HG02938 (cell line): Measurements from ENCODE around the gene SLC19A2.
"Not testable (repeated sequence)": the region's sequence is repeated elsewhere in the genome, so short reads cannot be mapped to it uniquely, and the experiment has no call there.

Experiments used
- ATAC-seq: cut with Tn5 transposase; IDR thresholded peaks from one replicate; pipeline ENCODE4 v1.9.1; 2021; ENCODE audit warnings: mild to moderate bottlenecking, moderate library complexity; ENCODE audit not compliant: unreplicated experiment

The SLC19A2 gene

DNA sequence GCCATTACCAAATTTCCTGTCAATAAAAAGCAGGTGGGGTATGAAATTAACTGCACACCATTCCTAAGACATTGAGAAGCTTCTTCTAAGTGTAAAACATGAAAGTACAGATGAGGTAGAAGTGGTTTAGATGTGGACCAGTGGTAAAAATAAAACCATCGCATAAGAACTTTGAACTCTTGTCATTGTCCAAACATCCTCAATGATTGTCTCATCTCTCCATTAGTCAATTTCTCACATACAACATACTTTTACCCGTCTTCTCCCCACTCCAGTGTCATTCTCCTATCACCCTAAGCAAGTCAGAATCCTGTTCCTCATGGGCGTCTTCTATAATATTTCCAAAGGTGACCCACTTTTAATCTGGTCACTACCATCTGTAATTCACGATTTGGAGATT lies 24.3 kb upstream of the SLC19A2 start:
- ATAC-seq: no peak

DNA sequence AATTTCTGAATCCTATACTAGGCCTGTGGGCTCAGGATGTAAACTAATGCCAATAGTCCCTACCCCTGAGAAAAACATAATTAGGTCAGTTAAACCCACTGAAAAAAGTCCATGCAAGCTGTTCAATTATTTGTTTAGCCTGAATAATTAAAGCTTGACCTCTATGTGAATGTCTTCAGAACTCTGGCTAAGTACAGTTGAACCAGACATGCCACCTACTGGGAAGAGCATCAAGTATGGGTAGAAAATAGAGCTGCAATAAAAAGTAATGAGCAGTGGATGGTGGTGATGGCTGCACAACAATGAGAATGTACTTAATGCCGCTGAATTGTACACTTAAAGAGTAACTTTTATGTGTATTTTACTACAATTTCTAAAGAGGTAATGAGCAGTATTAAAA lies 23.6 kb upstream of the SLC19A2 start:
- ATAC-seq: no peak

DNA sequence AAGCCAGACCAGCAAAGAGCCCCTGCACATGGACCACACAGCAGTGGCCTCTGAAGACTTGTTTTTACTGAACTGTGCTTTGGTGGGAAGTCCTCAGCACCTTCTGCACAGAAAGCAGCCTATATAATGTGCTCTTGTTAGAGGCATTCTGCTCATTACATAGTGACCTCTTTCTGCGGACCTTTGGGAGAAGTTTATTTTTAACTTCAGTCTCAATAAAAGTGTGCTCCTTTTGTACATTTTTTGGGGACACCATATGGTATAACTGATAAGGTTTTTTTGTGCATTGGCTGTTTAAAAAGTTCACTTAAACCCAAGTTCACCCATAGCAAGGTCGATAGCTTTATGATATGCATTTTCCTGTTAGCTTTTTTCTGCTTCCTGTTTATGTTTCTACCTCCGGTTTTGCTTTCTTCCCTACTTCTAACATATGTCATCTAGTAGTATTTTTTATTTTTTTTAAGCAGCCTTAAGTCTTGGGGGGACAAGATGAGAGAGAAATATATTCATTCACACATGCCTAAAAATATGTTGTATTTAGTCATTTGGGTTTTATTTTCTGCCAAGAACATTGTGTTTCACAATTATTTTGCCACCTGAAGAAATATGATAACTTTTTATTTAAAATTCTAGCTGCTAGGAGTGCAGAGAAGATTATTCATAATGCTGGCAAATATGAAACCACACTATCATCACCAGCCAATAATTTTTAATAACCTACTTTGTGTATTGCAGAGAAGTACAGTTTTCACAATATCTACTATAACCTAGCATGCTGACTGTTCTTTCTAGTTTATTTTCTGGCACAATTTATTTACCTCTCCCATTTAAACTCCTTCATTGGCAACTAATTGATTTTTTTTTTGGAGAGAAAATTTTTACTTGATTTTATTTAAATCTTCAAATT lies 22.9 kb upstream of the SLC19A2 start:
- ATAC-seq: no peak

DNA sequence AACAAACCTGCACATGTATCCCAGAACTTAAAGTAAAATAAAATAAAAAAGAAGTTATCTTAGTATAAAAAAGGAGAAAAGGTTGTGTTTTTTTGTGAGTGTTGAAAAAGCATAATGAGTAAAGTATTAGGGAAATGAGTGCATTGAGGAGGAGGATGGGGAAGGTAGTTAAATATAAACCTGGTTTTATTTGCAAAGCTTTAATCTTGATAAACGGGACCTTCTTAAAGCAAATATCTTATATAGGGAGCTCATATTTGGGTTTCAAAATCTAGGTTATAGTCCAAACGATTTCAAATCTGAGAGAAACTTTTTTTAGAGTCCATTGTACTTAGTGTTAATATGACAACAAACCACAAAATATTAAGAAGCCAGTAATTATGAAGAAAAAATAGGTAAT lies 21.7 kb upstream of the SLC19A2 start:
- no peak for ATAC-seq

DNA sequence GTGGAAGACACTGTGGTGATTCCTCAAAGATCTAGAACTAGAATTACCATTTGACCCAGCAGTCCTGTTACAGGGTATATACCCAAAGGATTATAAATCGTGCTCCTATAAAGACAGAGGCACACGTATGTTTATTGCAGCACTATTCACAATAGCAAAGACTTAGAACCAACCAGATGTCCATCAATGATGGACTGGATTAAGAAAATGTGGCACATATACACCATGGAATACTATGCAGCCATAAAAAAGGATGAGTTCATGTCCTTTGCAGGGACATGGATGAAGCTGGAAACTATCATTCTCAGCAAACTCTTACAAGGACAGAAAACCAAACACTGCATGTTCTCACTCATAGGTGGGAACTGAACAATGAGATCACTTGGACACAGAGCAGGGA lies 17.9 kb upstream of the SLC19A2 start:
- ATAC-seq: not testable (repeated sequence)

DNA sequence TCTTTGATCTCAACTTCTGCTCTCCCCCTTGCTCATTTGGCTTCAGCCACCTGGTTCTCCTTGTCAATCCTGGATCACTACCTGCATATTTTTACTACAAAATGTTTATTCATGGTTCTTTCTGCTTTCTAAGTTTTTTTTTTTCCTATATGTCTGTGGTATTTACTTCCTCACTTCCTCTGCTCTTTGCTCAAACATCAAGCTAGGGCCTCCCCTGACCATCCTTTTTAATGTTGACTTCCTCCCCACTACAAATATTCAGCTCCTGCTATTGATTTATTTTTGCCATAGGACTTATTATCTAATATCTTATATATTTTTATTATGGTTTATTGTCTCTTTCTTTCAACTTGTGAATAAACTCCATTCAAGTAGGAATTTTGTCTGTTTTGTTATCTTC lies 14.1 kb upstream of the SLC19A2 start:
- ATAC-seq: no peak

DNA sequence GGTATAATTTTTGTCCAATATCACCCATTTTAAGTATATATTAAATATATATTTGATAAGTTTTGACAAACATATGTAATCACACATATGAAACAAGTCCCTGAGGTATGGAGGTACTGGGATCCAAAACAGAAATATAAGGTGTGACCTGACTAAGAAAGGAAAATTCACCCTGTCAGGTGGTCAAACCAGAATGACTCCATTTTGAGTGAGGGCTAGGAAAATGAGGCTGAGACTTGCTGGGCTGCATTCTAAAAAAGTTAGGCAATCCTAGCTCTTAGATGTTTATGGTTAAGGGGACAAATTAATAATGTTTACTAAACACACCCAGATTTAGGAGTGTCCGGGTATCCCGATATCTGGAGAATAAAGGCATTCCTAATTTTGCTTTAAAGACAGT lies 11.6 kb upstream of the SLC19A2 start:
- ATAC-seq: no peak

DNA sequence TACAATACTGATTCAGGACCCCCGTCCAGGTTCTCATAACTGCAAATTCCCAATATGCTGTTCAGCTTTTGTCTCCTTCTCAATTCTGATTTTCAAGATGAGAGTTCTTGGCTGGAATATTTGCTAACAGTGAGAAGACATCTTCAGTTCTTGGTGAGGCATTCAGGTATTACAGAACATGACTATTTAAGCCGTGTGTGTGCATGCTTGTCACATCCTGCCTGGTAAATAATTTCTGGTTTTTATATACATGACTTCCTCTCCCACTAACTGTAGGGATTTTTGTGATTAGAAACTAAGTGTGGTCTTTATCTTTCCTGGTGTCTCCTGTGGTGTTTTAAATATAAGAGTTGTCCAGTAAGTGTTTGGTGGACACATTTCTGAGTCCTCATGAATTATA lies 10.2 kb upstream of the SLC19A2 start:
- no peak for ATAC-seq

DNA sequence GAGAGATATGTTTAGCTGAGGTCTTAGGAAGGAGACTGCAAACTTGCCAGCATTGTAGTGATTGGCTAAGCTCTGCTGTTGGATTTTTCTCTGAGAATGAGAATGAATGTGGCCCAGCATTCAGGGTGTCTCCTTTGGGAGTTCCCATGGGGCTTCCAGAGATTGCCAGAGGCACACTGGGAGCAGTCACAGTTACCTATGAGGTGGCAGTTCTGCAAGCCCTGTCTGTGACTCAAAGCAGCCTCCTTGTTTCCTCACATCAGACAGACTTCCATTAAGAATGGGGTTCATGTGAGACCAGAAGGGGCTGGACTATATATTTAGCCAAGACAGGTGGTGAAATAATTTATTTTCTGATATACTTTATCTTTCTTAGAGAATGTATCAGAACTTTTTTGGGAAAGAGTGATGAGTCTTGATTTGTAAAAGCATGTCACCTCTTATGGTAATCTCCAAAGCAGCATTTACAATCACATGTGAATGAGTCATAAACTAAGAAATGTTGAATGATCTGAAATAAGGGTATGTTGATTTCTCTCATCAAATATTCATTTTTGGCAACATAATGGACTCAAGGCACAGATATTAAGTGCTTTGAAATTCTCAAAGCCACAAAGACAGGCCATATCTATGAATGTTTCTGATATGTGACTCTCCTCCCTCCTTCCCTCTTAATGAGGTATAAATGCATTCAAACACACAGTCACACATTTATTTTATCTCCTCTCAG lies 9.5 kb upstream of the SLC19A2 start:
- ATAC-seq: no peak

DNA sequence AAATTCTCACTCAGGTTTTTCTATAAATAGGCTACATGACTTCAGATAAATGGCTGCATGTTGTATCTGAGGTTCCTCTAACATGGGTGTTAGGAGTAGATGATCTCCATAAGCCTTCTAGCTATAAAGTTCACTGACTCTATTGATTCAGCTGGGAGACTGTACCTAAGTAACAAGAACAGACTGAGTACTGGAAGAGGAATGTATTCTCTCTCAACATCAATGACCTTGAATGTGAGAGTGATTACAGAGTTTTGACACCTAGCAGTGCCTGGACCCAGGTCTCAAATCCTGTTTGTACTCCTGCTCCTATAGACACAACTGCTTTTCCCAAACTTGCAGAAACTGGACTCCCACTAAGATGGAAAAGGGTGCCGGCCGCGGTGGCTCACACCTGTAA lies 8.6 kb upstream of the SLC19A2 start:
- ATAC-seq: no peak

DNA sequence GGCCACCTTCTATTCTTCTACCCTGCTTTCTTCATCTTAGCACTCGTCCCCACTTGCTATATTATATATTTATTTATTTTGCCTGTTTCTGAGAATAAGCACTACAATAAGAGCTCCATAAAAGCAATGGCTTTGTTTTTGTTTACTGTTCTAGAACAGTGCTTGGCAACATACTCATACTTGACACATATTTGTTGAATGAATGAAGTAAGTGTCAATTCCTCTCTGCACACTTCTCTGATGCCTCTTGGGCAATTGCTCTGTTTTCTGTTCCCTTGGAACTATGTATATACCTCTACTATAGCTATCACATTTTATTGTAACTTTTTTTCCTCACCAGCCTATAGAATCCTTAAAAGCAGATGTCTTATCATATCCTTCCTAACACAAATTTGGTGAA lies 7.5 kb upstream of the SLC19A2 start:
- no peak for ATAC-seq

DNA sequence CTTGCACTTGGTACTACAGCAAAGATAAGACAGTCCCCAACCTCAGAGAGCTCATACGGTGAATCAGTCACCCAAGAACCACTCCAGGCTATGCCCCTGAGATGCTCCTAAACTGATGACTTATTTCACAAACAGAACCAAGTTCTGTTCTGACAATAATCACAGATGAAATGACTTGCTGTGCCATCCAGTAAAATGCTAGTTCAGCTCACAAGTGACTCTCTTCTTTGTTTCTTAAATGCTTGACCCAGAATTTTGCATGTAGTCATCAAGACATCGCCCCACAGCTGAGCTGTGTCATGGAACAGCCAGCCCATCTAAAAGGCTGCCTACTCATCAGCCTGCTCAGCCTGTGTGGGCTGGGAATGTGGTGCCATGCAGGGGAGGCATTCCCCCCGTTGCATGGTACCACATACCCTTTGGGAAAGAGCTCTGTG lies 6.1 kb upstream of the SLC19A2 start:
- peak; percentile 70 for ATAC-seq

DNA sequence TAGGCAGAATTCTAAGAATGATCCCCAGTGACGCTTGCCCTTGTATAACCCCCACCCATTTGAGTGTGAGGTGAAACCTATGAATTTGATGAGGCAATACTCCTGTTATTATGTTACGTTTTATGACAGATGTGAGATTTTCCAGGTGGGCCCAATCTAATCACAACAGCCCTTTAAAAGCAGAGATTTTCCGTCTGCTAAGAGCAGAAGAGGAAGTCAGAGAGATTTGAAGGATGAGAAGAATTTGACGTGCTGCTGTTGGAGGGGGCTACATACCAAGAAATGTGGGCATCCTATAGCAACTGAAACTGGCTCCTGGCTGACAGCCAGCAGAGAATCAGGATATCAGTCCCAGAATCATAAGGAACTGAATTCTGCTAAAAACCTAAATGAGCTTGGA lies 2.4 kb upstream of the SLC19A2 start:
- ATAC-seq: no peak

DNA sequence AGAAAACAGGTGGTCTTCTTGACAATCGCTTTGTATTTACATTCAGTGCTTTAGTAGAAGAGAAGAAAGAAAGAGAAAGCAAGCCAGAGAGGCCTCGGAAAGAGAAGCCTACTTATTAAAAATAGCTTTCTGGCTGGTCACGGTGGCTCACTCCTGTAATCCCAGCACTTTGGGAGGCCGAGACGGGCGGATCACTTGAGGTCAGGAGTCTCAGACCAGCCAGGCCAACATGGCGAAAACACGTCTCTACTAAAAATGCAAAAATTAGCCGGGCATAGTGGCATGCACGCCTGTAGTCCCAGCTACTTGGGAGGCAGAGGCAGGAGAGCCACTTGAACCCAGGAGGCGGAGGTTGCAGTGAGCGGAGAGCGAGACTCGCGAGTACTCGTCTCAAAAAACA lies 1.8 kb upstream of the SLC19A2 start:
- ATAC-seq: no peak

DNA sequence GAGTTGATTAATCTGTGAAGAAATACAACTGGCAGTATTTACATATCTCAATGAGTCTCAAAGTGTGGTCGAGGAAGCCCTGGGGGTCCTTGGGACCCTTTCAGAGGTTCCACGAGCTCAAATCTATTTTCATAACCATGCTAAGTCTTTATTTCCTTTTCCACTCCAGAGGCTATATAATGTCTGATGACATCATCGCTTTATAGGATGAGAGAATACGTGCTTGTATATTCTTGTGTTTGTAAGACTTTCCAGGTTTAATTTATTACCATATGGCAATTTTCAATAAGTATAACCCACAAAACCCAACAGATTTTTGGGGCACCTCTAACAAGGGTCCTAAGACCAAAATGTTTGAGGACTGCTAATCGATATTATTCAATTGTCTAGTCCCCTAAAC lies 1.4 kb upstream of the SLC19A2 start:
- ATAC-seq: no peak

DNA sequence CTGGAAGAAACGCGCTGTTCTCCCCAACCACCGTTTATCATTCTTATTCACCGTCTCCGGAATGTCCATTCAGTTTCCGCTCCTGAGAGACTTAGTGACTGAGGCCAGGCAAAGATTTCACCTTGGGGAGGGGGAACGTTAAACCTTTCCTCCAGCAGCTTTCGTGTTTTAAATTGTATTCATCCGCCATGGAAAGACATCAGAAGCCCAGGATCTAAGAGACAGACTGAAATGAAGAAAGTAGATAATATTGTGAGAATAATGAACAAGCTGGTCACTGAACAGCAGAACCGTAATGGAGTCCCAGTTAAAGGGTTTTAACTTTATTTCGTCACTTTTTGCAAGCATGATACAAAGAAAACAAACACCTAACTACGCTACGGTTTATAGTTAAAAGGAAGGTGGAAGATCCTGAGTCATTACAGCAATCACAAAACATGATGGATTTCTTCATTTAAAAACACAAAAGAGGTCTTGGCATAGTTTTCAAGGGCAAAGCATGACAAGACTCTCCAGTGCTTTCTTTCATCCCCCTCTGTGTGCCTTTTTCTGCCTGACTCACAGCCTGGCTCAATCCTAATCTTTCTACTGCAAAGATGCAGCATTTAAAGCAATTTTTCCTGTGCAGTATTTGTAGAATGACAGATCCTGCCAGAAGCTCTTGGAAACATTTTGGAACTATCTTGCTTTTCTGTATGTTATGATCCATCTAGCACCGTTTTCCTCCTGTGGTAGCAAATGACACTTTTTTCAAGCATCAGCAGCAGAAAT lies 722 bp upstream of the SLC19A2 start:
- no peak for ATAC-seq

DNA sequence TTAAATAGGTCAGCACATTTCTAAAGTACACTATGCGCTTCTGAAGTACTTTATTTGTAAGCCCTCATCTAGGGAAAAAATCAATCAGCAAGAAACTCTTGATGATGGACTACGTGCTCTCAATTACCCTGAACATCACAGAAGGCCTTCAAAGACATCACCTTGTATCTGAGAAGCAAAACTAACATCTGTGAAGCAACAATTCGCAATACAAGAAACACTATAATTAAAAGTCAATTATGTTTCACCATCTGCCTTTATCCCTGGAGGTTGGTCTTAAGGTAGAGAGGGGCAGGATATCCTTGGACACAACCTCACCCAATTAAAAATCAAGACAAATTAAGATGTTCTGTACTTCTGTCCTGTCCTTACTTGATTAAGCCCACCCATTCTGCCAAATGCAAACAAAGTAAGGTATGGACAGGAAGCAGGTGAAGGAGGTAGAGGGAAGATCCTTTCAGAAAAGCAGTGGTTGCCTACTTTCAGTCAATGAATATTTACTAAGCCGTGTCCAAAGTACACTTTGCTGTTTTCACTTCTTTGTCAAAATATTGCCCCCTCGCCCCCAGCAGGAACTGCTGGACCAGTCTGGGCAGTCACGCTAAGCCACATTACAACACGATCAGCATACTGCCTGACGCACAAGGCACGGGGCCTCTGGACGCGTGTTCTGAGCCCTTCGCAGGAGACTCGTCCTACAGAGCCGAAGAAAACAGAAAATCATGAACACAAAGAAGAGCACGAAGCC lies 887 bp downstream of the SLC19A2 start:
- ATAC-seq: peak; percentile 32

DNA sequence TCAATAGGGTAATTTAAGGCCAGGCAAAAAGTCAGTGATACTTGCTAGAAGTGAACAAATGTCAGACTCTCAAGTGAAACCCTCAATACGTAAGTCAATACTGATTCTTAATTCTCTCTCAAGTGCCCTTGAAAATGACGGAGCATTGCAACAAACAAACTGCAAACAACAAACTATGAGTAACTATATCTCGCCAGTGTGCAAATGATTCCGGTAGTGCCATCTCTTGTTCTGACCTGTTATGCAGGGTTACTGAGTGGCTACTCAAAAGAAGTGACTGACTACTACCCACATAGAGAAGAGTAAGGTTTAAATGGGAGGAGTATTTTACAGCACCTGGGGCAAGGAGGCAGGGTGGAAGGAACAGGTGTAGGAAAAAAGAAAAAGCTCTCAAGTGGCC lies 1.6 kb downstream of the SLC19A2 start:
- no peak for ATAC-seq

DNA sequence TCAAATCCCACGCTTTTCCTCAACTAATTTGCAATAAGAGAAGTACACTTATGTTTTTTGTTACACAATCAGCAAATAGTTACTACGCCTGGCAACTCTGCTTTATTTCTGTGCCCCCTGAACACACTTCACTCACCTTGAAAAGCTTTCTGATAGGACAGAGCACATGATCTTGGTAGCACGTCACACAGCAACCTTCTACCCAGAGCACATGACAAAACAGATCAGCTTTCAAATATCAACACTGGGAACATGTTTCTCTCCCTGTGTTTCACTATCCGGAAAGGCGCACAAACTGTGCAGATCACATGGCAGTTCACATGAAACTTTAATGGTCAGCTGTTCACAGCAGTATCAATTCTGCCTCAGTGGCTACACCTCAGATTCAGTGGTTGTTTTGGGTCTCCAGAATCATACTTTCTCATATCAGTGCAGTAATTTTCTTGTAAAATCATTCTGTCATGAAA lies 2.2 kb downstream of the SLC19A2 start:
- ATAC-seq: no peak

DNA sequence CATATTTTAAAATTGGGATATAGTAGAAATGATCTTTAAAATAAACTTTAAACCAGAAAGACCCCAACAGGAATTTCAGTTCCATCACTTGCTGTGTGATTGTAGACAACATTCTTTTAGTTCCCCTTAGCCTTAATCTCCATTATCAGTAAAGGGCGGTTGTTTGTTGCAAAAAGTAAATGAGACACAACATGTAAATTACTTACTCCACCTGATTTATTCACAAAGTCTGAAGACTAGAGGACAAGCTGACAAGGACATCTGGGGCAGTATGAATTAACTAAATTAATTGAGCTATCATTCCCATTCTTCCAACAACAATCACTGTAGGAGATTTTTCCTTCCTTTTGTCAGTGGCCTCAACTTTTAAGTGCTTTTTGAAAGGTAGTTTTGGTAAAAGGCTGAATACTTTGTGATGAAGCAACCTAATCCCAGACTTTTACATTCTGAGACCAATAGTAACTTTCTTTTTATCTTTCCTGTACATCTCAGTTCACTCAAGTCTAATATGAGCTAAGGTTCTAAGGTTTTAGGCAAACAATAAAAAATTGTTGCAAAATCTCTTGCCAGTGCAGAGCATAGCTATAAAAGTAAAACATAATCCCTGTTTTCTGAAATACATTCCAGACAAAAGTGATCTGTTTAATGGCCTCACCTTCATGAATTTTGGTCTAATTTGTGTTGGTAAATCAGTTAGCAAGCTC lies 6.2 kb downstream of the SLC19A2 start:
- ATAC-seq: no peak
